NB4 (cell line): ENCODE data around the gene PRAME.
"Not testable (repeated sequence)": the region's sequence is repeated elsewhere in the genome, so short reads cannot be mapped to it uniquely, and the experiment has no call there.

Source experiments
- DNase-seq: peaks from one replicate; pipeline ENCODE4 v3.0.0; 2010; ENCODE audit warnings: low read depth
- H3K4me3 ChIP-seq: one replicate; pipeline ENCODE4 v1.5.1; 2011; ENCODE audit warnings: mild to moderate bottlenecking, low read depth, low read length, moderate library complexity
- CTCF ChIP-seq: IDR thresholded peaks from one replicate; pipeline ENCODE4 v1.5.1; 2012; ENCODE audit warnings: low read depth, low read length
- MAX ChIP-seq: IDR thresholded peaks from 2 replicates; pipeline ENCODE4 v1.6.1; 2011; ENCODE audit warnings: low read depth, low read length
- MYC ChIP-seq: IDR thresholded peaks from 2 replicates; pipeline ENCODE4 v1.6.1; 2011; ENCODE audit warnings: low read depth, low read length
- POLR2A ChIP-seq: IDR thresholded peaks from 2 replicates; pipeline ENCODE4 v1.6.1; 2011; ENCODE audit warnings: mild to moderate bottlenecking; ENCODE audit not compliant: insufficient read length; ENCODE audit errors: extremely low read depth

PRAME gene

GRCh38 chr22:22533863-22534262 is 25.2 kb downstream of the PRAME start:
- DNase-seq: no peak
- H3K4me3 ChIP-seq: no peak overlapping the region
- no peak for TF ChIP-seq CTCF
- no peak for TF ChIP-seq MYC
- TF ChIP-seq MAX: no peak
- no peak for TF ChIP-seq POLR2A

DNA sequence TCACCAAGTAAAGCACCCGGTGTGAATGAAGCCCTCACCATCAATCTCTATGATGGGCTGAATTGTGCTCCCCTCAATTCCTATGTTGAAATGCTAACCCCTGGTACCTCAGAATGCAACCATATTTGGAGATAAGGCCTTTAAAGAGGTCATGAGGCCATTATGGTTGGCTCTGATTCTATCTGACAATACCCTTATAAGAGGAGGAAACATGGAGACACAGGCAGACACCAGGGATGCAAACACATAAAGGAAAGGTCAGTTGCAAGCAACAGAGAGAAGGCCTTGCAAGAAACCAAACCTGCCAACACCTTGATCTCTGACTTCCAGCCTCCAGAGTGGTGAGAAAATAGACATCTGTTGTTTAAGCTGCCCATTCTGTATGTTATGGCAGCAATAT is 25.6 kb downstream of the PRAME start:
- no peak for DNase-seq
- H3K4me3 ChIP-seq: no peak overlapping the region
- TF ChIP-seq MYC: no peak
- TF ChIP-seq POLR2A: no peak
- TF ChIP-seq MAX: no peak
- TF ChIP-seq CTCF: no peak

DNA sequence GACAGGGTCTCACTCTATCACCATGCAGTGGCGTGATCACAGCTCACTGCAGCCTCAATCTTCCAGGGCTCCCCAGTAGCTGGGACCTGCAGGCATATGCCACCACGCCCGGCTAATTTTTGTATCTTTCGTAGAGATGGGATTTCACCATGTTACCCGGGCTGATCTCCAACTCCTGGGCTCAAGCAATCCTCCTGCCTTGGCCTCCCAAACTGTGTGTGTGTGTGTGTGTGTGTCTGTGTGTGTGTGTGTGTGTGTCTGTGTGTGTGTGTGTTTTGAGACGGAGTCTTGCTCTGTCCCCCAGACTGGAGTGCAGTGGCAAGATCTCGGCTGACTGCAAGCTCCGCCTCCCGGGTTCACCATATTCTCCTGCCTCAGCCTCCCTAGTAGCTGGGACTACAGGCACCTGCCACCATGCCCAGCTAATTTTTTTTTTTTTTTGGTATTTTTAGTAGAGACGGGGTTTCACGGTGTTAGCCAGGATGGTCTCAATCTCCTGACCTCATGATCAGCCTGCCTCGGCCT is 26.5 kb downstream of the PRAME start:
- not testable (repeated sequence) for H3K4me3 ChIP-seq, DNase-seq

DNA sequence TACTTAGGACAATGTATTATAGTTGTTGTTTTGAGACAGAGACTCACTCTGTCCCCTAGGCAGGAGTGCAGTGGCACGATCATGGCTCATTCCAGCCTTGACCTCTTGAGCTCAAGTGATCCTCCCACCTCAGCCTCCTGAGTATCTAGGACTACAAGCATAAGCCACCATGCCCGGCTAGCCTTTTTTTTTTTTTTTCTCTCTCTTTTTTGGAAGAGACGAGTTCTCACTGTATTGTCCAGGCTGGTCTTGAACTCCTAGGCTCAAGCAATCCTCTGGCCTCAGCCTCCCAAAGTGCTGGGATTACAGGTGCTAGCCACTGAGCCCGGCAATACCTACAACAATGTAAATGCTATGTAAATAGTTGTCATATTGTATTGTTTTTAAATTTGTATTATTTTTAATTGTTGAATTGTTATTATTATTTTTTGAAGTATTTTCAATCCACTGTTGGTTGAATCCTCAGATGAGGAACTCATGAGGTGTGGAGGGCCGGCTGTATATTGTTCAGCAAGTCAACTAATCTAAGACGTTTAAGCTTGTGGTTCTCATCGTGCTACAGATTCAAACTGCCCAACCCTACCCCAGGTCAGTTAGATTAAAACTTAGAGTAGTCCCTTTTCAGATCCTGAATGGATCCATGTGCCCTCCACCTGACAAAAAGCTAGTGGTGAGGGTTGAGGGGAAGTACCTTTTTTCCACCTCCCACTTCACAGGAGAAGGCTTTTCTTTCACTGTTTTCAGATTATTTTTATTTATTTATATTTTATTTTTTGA is 27.1 kb downstream of the PRAME start:
- H3K4me3 ChIP-seq: no peak overlapping the region
- DNase-seq: no peak
- TF ChIP-seq CTCF (no peak), MYC (no peak), POLR2A (no peak), MAX (no peak)

DNA sequence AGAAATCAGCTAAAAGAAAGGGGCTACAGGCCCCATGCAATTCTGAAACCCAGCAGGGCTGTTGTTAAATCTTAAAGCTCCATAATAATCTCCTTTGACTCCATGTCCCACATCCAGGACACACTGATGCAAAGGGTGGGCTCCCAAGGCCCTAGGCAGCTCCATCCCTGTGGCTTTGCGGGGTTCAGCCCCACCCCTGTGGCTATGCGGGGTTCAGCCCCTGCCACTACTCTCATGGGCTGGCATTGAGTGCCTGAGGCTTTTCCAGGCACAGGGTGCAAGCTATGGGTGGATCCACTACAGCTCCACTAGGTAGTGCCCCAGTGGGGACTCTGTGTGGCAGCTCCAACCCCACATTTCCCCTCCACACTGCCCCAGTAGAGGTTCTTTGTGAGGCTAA is 30.3 kb downstream of the PRAME start:
- DNase-seq: no peak
- no peak overlapping the region for H3K4me3 ChIP-seq
- TF ChIP-seq POLR2A: no peak
- no peak for TF ChIP-seq MYC
- TF ChIP-seq CTCF: no peak
- TF ChIP-seq MAX: no peak

DNA sequence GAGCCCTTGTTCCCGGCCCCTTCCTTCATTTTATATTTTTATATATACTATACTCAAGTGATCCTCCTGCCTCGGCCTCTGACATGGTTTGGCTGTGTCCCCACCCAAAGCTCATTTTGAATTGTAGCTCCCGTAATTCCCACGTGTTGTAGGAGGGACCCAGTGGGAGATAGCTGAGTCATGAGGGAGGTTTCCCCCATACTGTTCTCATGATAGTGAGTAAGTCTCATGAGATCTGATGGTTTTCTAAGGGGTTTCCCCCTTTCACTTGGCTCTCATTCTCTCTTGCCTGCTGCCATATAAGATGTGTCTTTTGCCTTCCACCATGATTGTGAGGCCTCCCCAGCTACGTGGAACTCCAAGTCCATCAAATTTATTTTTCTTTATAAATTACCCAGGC is 31.8 kb downstream of the PRAME start:
- DNase-seq: no peak
- no peak overlapping the region for H3K4me3 ChIP-seq
- TF ChIP-seq MYC (no peak), MAX (no peak), CTCF (no peak), POLR2A (no peak)
